H9 (cell line): ENCODE measurements around the gene SLC12A1. TPM values are rescaled to one million over a fixed set of nuclear protein-coding genes. Genes with fewer than 3 reads are reported as not detected.
A peak's percentile ranks its signal among the peaks of the same experiment; 100 is the strongest.

Experiments used
- DNase-seq: peaks from one replicate; pipeline ENCODE4 v3.0.0-alpha.2; 2017
- H2AFZ ChIP-seq: one replicate; pipeline ENCODE4 v1.6.1; 2013; ENCODE audit warnings: mild to moderate bottlenecking, low read length, control low read depth, moderate library complexity
- H2AK5ac ChIP-seq: 2 replicates; pipeline ENCODE4 v1.6.1; 2013; ENCODE audit warnings: low read length, control low read depth, mixed read lengths; ENCODE audit not compliant: insufficient read length
- H2BK120ac ChIP-seq: one replicate; pipeline ENCODE4 v1.6.1; 2013; ENCODE audit warnings: low read depth, mild to moderate bottlenecking, low read length, control low read depth, inconsistent platforms; ENCODE audit not compliant: poor library complexity, severe bottlenecking
- H2BK12ac ChIP-seq: 2 replicates; pipeline ENCODE4 v1.6.1; 2013; ENCODE audit warnings: low read length, control low read depth, mixed read lengths, low read depth; ENCODE audit not compliant: insufficient read length
- H2BK15ac ChIP-seq: 2 replicates; pipeline ENCODE4 v1.6.1; 2013; ENCODE audit warnings: low read depth, low read length, control low read depth
- H2BK20ac ChIP-seq: one replicate; pipeline ENCODE4 v1.6.1; 2013; ENCODE audit warnings: low read depth, mild to moderate bottlenecking, low read length, control low read depth, inconsistent platforms; ENCODE audit not compliant: poor library complexity, severe bottlenecking
- H2BK5ac ChIP-seq: 2 replicates; pipeline ENCODE4 v1.6.1; 2013; ENCODE audit warnings: low read length, control low read depth, mixed read lengths; ENCODE audit not compliant: insufficient read length
- H3K14ac ChIP-seq: 2 replicates; pipeline ENCODE4 v1.6.1; 2013; ENCODE audit warnings: low read length, control low read depth; ENCODE audit not compliant: insufficient read depth
- H3K18ac ChIP-seq: 2 replicates; pipeline ENCODE4 v1.6.1; 2013; ENCODE audit warnings: low read depth, mild to moderate bottlenecking, mixed read lengths, low read length, control low read depth; ENCODE audit not compliant: insufficient read length
- H3K23ac ChIP-seq: 2 replicates; pipeline ENCODE4 v1.6.1; 2013; ENCODE audit warnings: low read length, control low read depth, mixed read lengths, low read depth; ENCODE audit not compliant: insufficient read length
- H3K23me2 ChIP-seq: 2 replicates; pipeline ENCODE4 v1.6.1; 2013; ENCODE audit warnings: low read depth, mild to moderate bottlenecking, mixed read lengths, low read length, control low read depth; ENCODE audit not compliant: insufficient read length, poor library complexity, severe bottlenecking
- H3K27ac ChIP-seq: 2 replicates; pipeline ENCODE4 v1.5.1; 2013; ENCODE audit warnings: low read length, control low read depth, mixed read lengths, low read depth; ENCODE audit not compliant: insufficient read length
- H3K27me3 ChIP-seq: 2 replicates; pipeline ENCODE4 v1.6.1; 2013; ENCODE audit warnings: low read length, control low read depth, inconsistent platforms; ENCODE audit not compliant: insufficient read depth
- H3K4ac ChIP-seq: 2 replicates; pipeline ENCODE4 v1.6.1; 2013; ENCODE audit warnings: low read depth, mild to moderate bottlenecking, control low read depth, inconsistent platforms, low read length, moderate library complexity
- H3K4me1 ChIP-seq: 2 replicates; pipeline ENCODE4 v1.6.1; 2013; ENCODE audit warnings: low read length, control low read depth, inconsistent platforms; ENCODE audit not compliant: insufficient read depth
- H3K4me2 ChIP-seq: 2 replicates; pipeline ENCODE4 v1.6.1; 2013; ENCODE audit warnings: low read length, control low read depth, mixed read lengths; ENCODE audit not compliant: insufficient read length, insufficient read depth
- H3K56ac ChIP-seq: 2 replicates; pipeline ENCODE4 v1.6.1; 2013; ENCODE audit warnings: low read depth, mild to moderate bottlenecking, mixed read lengths, low read length, control low read depth; ENCODE audit not compliant: insufficient read length
- H3K79me1 ChIP-seq: 2 replicates; pipeline ENCODE4 v1.6.1; 2013; ENCODE audit warnings: low read depth, mild to moderate bottlenecking, moderate library complexity, low read length, control low read depth, inconsistent platforms; ENCODE audit not compliant: insufficient read depth, poor library complexity, severe bottlenecking
- H3K79me2 ChIP-seq: 2 replicates; pipeline ENCODE4 v1.6.1; 2013; ENCODE audit warnings: low read length, control low read depth, inconsistent platforms; ENCODE audit not compliant: insufficient read depth
- H3K9ac ChIP-seq: 2 replicates; pipeline ENCODE4 v1.6.1; 2013; ENCODE audit warnings: low read length, control low read depth, mixed read lengths; ENCODE audit not compliant: insufficient read length; ENCODE audit errors: extremely low read depth
- H3K9me3 ChIP-seq: one replicate; pipeline ENCODE4 v1.6.1; 2013; ENCODE audit warnings: low read depth, low read length, inconsistent platforms; ENCODE audit not compliant: control insufficient read depth
- H3T11ph ChIP-seq: one replicate; pipeline ENCODE4 v1.6.1; 2013; ENCODE audit warnings: mild to moderate bottlenecking, low read length, control low read depth, inconsistent platforms
- H4K20me1 ChIP-seq: one replicate; pipeline ENCODE4 v1.6.1; 2013; ENCODE audit not compliant: control insufficient read depth, insufficient read length, insufficient read depth
- H4K5ac ChIP-seq: 2 replicates; pipeline ENCODE4 v1.6.1; 2013; ENCODE audit warnings: low read depth, mild to moderate bottlenecking, mixed read lengths, low read length, control low read depth; ENCODE audit not compliant: insufficient read length
- H4K8ac ChIP-seq: replicated peaks from 2 replicates; pipeline ENCODE4 v1.6.1; 2013; ENCODE audit warnings: low read length, control low read depth, mixed read lengths, low read depth; ENCODE audit not compliant: insufficient read length
- H4K91ac ChIP-seq: 2 replicates; pipeline ENCODE4 v1.6.1; 2013; ENCODE audit warnings: low read depth, mild to moderate bottlenecking, moderate library complexity, mixed read lengths, low read length, control low read depth; ENCODE audit not compliant: insufficient read length
- H3K27ac Mint-ChIP-seq, 3 experiments: 2 replicates in 2 of 3; 3 replicates in 1 of 3; pipeline ENCODE4 v1.8.0; 2020 to 2021; ENCODE audit warnings: mixed read lengths in 3 of 3, mild to moderate bottlenecking in 1 of 3, moderate library complexity in 1 of 3
- H3K27me3 Mint-ChIP-seq: 2 replicates; pipeline ENCODE4 v1.8.0; 2021; ENCODE audit warnings: low read depth, mild to moderate bottlenecking, moderate library complexity, mixed read lengths
- H3K36me3 Mint-ChIP-seq, 3 experiments: 2 replicates in 2 of 3; 3 replicates in 1 of 3; pipeline ENCODE4 v1.8.0; 2020 to 2021; ENCODE audit warnings: low read depth in 3 of 3, mixed read lengths in 3 of 3; ENCODE audit not compliant: insufficient read depth in 1 of 3
- H3K4me1 Mint-ChIP-seq, 2 experiments: 2 replicates each; pipeline ENCODE4 v1.8.0; 2020; ENCODE audit warnings: mixed read lengths in 2 of 2
- H3K4me3 Mint-ChIP-seq, 2 experiments: 2 replicates in 1 of 2; 3 replicates in 1 of 2; pipeline ENCODE4 v1.8.0; 2020 to 2021; ENCODE audit warnings: mild to moderate bottlenecking in 2 of 2, mixed read lengths in 2 of 2, moderate library complexity in 1 of 2
- H3K9me3 Mint-ChIP-seq, 2 experiments: 2 replicates in 1 of 2; 3 replicates in 1 of 2; pipeline ENCODE4 v1.8.0; 2020; ENCODE audit warnings: mild to moderate bottlenecking in 2 of 2, mixed read lengths in 2 of 2, moderate library complexity in 1 of 2
- WGBS: extraction: QIAGEN DNeasy Blood & Tissue Kit; methylation state at CpG from one replicate; pipeline ENCODE4 v1.1.7; 2013; ENCODE audit warnings: missing lambda C conversion rate, low lambda C conversion rate, mixed read lengths; ENCODE audit not compliant: insufficient read length; ENCODE audit errors: extremely low coverage; 5-methylcytosine and 5-hydroxymethylcytosine counted together
- total RNA-seq: library from RNA; stranded (reverse); gene quantifications from 2 replicates; pipeline ENCODE4 v1.2.1, GENCODE V29; 2021
- TF ChIP-seq, protein P1 (sequence below): fragments of 200-600 bp; sonication (generic); conservative IDR thresholded peaks from 3 replicates; pipeline ENCODE4 v1.8.0; 2021; ENCODE audit warnings: antibody characterized with exemption, mild to moderate bottlenecking

SLC12A1 gene
- total RNA-seq, 1 experiment from 2014 or later = 0.07 TPM

DNA sequence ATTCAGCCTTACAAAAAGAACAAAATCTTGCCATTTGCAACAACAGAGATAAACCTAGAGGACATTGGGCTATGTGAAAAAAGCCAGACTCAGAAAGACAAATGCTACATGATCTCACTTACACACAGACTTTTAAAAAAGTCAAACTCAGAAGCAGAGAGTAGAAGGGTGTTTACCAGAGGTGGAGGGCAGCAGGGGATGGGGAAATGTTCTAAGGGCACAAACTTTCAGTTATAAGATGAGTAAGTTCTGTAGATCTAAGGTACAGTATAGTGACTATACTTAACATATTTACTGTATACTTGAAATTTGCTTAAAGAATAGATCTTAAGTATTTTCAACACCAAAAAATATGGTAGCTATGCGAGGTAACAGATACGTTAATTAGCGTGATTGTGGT lies 31.0 kb upstream of the SLC12A1 start:
- peaks cover 2% of the 10 kb centered on the region; the same call in 1 of the 2 replicates for H3K4me1 ChIP-seq
- TF ChIP-seq, protein P1, sequence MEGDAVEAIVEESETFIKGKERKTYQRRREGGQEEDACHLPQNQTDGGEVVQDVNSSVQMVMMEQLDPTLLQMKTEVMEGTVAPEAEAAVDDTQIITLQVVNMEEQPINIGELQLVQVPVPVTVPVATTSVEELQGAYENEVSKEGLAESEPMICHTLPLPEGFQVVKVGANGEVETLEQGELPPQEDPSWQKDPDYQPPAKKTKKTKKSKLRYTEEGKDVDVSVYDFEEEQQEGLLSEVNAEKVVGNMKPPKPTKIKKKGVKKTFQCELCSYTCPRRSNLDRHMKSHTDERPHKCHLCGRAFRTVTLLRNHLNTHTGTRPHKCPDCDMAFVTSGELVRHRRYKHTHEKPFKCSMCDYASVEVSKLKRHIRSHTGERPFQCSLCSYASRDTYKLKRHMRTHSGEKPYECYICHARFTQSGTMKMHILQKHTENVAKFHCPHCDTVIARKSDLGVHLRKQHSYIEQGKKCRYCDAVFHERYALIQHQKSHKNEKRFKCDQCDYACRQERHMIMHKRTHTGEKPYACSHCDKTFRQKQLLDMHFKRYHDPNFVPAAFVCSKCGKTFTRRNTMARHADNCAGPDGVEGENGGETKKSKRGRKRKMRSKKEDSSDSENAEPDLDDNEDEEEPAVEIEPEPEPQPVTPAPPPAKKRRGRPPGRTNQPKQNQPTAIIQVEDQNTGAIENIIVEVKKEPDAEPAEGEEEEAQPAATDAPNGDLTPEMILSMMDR = no peak
- no peaks in the 10 kb centered on the region for H3K9me3 Mint-ChIP-seq

More for the DNA sequence above, 31.0 kb upstream of the SLC12A1 start:
- Histone ChIP-seq H2AK5ac (no peak overlapping the region), H3K18ac (no peak overlapping the region), H3K14ac (no peak overlapping the region), H3K9ac (no peak overlapping the region), H2AFZ (no peak overlapping the region), H3K27me3 (no peaks in the 10 kb centered on the region), H3K79me1 (no peaks in the 10 kb centered on the region), H4K8ac (no peak overlapping the region), H3K23ac (no peak overlapping the region), H3K79me2 (peaks cover 36% of the 10 kb centered on the region; the same call in 1 of the 2 replicates), H3K9me3 (no peaks in the 10 kb centered on the region), H2BK15ac (no peak overlapping the region), H3K23me2 (no peaks in the 10 kb centered on the region), H3T11ph (no peak overlapping the region), H3K4me2 (no peak overlapping the region), H2BK5ac (no peak overlapping the region), H3K4ac (no peak overlapping the region), H3K27ac (no peak overlapping the region), H4K20me1 (no peaks in the 10 kb centered on the region), H4K5ac (no peak overlapping the region), H2BK12ac (no peak overlapping the region), H2BK120ac (no peak overlapping the region), H3K56ac (no peak overlapping the region), H4K91ac (no peak overlapping the region), H2BK20ac (no peak overlapping the region)
- H3K36me3 Mint-ChIP-seq = peaks cover 0 to 5% (median 0%) of the 10 kb centered on the region in 3 experiments; a peak in 4 of 7 replicates
- no peaks in the 10 kb centered on the region for H3K27me3 Mint-ChIP-seq
- peak overlapping the region in 1 of 3 experiments; percentile 3; a peak in 1 of 7 replicates for H3K27ac Mint-ChIP-seq
- no peak overlapping the region for H3K4me3 Mint-ChIP-seq
- H3K4me1 Mint-ChIP-seq = peaks cover 73 to 74% of the 10 kb centered on the region in 2 experiments
- WGBS = no CpG with 5 or more reads among the region's 3 CpGs
- DNase-seq = no peak
